GM21381 (cell line): ENCODE results near the gene TUSC2.
"Not testable (repeated sequence)": the region's sequence is repeated elsewhere in the genome, so short reads cannot be mapped to it uniquely, and the experiment has no call there.

Source experiments
- ATAC-seq: cut with Tn5 transposase; IDR thresholded peaks from one replicate; pipeline ENCODE4 v1.9.1; 2021; ENCODE audit warnings: mild to moderate bottlenecking, moderate library complexity; ENCODE audit not compliant: unreplicated experiment

The TUSC2 gene

DNA sequence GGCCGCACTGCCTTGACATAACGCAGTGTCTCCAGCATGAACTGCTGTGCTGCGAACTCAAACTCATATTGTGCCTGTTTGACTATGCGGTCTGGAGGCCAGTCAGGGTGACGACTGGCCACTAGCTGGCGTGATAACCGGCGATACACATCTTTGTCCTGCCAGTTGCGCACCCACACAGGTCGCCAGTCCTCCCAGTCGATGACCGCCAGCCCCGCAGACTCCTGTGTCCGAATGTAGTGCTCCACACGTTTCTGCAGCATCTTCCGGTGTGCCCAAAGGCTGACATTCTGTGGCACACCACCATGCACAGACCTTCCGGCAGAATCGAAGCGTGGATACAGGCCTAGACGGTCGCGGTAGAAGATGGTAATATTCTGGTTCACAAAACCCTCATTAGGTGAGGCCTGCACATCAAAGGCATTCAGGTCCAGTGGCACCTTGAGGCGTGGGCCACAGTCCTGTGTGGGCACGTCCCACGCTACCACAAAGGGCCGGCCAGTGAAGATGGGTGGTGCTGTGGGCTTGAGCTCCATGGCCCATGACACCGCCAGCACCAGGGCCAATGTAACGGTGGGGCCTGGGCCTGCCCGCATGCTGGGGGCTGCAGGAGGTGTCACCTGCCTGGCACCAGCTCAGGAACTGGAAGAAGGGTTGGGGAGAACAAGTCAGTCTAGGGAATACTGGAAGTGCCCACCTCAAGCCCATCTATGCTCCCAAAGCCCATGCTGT is 8.0 kb downstream of the TUSC2 start:
- no peak for ATAC-seq

DNA sequence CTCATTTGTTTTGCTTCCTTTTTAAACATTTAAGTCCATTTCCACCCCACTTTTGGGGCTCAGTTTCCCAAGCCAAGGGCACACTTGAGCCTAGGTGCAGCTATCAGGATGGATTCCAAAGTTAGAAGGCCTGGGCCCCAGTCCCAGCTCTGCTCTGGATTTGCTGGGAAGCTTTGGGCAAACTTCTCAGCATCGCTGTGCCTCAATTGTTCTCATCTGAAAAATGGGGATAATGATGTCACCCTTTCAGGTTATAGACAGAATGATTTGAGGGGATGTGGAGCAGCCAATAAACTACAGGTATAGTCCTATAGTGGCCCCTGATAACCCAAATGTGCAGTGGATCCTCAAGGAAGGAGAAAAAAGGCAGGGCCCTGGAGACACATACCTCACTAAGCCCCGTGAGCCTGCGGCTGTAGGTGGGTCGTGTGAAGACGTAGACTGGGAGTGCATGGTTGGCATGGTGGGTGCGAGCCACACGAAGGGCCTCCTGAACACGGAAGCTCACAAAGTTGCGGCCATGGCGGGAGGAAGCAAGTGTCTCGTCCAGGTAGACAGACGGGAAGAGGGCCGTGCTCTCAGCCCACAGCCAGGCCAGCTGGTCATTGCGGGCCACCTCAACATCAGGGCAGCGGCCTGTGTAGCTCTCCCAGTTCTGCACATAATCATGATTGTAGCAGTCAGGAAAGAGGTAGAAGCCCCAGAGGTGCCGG is 8.7 kb downstream of the TUSC2 start:
- ATAC-seq = no peak

DNA sequence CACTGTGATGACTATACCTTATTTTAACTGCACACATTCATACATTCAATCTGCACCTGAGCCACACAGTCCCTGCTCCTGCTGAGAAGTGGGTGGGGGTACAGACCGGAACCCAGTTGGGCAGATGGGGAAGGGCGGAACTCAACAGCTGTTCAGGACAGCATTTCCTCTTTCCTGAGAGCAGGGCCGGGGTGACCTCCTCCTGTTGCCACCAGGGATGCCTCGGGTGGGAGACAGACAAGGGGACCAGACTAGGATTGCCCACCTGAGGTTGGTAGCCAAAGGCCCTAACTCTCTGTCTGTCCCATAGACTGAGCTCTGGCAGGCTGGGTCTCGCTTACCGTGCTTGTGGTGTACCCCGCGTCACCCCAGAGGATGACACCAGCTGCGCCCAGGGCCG is 9.4 kb downstream of the TUSC2 start:
- ATAC-seq = no peak

DNA sequence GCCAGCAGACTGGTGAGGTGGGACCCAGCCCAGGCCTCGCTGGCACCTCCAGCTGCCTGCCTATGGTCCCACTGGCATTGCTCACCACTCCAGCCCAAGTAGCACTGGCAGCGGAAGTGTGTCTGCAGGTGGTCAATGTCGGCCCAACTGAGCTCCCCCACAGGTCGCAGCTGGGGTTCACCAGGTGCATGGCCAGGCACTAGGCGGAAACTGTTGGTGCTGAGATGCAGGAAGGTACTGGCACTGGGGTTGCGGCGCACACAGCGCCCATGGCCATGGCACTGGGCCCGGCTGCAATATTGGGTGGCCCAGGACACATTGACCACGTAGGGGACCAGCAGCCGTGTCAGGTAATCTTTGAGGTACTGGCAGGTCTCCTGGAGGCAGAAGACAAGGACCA is 9.9 kb downstream of the TUSC2 start:
- ATAC-seq = no peak

DNA sequence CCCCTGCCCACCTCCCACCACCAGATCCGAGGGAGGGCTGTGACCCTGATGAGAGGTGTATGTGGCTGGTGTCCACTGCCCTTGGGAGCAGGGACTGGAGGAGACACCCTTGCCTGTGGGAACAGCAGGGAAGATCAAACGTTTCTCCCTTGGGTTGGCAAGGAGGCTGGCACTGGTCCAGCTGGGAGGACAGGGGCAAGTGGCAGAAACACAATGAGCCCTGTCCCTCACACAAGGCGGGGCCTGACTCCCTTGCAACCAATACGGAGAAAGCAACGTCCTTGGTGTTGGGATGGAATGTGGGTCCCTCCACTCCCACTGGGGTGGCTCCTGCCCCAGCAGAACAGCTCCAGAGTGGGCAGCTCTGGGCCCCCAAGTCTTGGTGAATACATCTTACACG is 10.7 kb downstream of the TUSC2 start:
- ATAC-seq = no peak

DNA sequence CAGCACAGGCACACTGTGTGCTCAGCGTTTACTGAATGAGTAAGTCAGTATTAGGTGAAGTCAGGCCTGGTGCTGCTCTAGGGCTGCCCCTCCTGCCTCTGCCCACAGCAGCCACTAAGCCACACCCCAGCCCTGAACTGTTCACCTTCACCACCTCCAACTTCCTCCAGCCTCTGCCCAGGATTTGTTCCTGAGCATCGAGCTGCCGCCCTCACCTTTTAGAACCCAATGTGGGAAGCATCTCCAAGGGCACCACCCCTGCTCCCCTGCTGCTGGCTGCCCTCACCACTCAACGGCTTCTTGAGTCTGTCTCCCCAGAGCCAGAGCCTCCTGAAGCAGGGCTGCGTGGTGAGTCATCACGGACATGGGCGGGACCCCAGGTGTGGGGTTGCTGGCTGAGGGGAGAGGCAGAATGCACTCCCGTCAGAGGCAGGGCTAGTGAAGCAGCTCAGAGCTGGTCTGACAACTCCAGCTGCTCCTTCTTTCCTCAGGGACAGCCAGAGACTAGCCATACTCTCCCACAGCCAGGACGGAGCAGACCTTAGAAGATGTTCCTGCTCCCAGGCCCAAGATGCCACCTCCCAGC is 11.3 kb downstream of the TUSC2 start:
- ATAC-seq = no peak

DNA sequence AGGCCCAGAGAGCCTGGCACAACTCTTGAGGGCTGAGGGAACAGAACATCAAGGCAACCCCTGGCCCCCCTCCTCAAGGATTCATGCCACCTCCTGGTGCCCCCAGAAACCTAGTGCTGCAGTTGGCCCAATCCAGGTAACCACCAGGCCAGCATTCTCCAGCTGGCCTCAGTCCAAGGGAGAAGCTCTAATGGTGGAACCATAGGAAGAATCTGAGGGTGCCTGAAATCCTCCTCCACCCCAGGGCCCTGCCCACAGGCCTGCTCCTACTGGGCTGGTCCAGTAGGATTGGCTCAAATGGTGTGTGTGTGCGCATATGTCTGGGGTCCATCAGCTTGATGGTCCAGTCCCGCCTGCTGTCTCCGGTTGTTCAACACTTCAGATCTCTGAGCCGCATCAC is 13.2 kb downstream of the TUSC2 start:
- no peak for ATAC-seq

DNA sequence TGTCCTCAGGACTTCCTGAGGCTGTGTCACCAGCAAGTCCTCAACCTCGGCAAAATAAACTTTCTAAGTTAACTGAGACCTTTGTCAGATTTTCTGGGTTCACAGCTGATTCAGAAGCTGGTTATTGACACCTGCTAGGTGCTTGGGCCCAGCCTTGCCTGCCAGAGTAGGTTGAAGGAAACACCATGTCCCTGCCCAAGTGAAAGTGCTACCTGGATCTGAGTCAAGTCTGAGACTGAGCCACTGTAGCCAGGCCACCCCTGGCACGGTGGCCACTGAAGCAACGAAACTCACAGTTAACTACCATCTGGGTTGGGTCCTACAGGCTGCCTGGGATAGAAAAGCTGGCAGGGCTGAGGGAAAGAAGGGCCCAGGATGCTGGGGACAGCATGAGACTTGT is 13.7 kb downstream of the TUSC2 start:
- no peak for ATAC-seq

DNA sequence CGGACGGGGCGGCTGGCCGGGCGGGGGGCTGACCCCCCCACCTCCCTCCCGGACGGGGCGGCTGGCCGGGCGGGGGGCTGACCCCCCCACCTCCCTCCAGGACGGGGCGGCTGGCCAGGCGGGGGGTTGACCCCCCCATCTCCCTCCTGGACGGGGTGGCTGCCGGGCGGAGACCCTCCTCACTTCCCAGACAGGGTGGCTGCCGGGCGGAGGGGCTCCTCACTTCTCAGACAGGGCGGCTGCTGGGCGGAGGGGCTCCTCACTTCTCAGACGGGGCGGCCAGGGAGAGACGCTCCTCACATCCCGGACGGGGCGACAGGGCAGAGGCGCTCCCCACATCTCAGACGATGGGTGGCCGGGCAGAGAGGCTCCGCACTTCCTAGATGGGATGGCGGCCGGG is 16.0 kb downstream of the TUSC2 start:
- ATAC-seq = not testable (repeated sequence)

DNA sequence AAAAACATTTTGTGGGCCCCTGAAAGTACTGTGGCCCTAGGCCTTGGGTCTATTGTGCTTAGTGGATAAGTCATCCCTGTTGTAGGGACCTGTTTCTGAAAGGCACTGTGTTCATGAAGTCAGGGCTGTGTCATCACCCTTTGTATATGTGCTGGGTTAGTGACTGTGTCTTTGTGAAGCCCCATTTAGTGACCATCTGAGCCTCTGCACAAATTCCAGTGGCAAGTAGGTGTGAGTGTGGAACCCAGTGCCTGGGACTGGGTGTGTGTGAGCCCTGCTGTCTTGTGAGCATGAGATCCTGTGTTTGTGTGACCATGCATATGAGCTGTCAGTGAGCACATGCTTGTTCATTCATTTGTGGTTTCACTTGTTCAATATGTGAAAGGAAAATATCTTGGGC is 23.4 kb downstream of the TUSC2 start:
- ATAC-seq = no peak

DNA sequence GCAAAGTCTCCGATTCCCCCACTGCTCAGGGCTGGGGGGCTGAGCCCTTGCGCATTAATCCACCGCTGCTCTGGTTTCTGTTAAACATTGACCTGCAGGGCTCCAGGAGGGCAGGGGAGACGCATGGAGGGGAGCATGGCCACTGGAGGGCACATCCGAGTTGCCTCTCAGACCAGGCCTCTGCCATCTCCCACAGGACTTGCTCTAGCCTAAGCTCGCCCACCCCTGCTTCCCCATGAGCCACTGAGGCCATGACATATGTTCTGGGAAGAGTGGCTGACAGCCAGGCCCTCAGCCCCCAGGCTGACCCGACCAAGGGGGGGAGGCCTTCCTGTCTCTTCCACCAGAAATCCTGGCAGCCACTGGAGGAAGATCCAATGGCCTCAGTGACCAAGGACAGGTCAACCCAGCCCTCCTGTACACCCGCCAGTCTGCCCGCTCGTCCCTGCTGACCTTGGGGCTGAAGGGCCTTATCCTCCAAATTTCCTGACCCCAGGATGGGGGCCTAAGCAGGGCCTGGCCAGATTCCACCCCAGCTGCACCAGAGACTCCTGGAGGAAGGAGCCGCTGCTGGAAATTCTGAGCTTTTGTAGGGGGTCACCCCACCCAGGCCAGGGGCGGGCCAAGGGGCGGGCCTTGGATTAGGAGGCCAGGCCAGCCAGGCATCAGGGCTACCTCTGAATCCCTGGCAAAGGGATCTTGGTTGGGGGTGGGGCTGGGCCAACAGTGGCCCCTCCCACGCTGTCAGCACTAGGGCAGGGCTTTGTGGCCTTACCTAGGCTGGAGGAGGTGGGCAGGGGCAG is 24.8 kb downstream of the TUSC2 start, which contains the start of gene HYAL1:
Gene HYAL1 (minus strand): TSS at position 562 of the 803 bp plus-strand sequence. CDS start 618 bp downstream, outside the sequence.
- ATAC-seq = no peak

DNA sequence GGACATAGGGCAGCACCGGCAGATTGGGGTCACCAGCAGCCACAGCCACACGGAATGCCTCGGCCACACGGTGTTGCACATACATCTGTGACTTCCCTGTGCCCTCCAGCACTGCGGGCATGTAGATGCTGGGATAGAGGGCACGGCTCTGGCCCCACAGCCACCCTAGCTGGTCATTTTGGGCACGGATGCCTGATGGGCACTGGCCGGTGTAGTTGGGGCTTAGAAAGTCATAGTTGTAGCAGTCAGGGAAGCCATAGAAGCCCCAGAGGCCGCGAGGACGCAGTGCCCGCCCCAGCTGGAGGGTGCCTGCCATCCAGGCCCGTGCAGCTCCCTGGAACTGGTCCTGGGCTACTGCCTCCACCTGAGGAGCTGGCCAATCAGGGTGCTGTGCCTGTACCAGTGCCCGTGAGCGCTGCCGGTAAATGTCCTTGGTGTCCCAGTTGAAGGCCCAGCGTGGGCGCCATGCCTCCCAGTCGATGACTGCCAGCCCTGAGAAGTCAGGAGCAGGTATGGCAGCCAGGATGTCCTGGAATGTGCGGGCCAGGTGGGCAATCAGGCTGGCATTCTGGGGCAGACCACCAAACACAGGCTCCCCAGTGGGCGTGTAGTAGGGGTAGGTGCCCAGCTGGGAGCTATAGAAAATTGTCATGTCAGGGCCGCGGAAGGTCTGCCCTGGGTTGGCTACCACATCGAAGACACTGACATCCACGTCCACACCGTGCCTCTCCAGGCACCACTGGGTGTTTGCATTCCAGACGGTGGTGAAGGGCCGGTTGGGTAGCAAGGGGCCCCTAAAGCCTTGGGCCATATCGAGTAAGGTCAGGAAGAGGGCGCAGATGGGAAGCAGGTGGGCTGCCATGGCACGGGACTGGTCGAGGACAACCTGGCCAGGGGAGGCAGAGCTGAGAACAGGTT is 25.7 kb downstream of the TUSC2 start:
- no peak for ATAC-seq

DNA sequence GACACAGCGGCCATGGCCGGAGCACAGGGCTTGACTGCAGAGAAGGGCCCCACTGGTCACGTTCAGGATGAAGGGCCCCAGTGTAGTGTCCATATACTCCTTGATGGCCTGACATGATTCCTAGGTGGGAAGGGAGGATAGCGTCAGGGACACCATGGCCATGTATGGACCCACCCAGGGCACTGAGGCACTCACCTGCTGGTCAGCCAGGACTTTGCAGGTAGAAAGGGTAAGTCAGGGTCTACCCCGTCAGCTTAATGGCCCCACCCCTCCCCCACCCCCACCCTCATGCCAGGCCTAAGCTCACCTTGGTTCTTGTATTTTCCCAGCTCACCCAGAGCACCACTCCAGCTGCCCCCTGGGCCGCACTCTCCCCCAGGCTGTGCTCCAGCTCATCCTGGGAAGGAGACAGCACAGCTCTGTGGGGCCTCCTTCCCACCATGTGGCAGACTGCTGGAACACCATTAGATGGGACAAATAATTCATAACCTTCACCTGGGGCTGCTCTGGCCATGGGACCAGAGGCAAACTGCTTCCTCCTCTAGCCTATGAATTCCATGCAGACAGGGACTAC is 27.3 kb downstream of the TUSC2 start:
- no peak for ATAC-seq

DNA sequence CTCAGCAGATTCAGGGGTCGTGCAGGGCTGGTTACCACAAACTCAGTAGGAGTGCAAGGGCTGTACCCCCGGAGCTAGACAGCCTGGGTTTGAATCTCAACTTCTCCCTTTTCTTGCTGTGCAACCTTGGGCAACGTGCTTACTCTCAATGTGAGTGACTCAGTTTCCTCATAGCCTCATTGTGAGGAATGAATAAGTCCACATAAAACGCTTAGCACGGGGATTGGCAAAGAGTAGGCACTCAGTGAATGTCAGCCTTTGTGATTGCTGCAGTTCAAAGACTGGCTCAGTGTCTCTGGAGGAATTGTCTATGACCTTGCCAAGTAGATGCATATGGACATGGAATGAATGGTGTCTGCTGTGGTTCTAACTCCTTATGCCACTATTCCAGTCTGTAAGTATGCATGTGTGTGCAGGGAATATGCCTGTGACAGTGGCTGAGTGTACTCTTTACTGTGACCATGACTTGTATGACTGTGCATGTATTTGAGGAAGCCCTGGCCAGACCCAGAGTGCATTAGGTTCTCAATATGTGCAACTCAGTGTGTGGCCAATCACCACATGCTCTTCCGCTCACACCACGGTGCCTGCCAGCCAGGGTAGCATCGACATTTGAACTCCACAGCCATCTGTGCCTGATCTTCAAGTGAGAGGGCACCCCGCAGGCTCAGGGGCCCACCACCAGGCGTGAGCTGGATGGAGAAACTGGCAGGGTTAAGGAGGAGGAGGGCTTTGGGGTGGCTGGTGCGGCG is 27.9 kb downstream of the TUSC2 start:
- ATAC-seq = no peak

DNA sequence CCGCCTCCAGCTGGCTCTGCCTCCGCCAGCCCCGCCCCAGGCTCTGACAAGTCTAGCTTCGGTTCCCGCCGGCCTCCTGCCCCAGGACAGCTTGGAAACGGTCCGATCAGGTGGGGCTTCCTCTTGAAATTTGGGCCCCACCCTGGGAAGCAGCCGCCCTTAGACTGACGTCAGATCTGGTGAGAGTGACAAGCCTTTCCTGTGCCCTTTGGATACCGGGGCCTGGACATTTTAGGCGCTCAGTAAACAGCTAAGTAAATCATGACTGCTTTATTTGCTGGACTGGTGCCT is 28.4 kb downstream of the TUSC2 start:
- ATAC-seq = peak; percentile 3

DNA sequence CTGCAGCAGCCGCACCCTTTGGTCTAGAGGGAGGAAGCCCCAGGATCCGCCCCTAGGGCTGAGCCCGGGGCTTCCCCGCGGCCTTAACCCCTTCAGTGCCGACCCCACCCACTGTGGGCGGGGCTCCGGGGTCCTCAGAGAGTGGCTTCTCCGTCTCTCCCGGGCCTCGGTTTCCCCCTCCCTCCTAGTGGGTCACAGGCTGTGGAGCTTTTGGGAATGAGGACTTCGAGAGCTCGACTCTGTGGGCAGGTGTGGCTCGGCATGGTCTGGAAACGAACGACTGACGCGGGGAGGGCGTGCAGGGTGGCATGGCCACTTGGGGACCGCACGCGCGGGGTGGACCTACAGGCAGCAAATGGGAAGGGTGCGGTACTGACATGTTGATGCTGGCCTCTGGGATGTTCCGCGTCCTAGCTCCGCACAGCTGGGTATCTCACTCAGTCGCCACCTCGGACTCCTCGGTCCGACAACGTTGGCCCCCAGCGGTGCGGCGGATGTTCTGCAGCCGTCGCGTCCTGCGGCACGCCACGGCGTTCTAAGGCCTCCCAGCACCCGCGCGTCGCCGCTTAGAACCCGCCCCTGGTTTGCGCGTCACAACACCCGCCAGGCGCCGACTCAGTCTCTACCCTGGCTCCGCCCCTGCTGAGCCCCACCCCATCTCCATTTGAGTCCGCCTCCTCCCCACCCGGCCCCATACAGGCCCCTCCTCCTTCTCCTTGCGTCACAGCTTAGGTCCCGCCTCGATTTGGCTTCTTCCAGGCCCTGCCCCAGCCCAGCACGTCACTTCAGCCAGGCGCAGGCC is 29.0 kb downstream of the TUSC2 start, which contains the start of the genes HYAL3 and NAA80:
Gene HYAL3 (minus strand): TSS at position 570 of the 802 bp plus-strand sequence. CDS start 3,803 bp downstream, outside the sequence.
Gene NAA80 (minus strand): TSS at position 570 of the 802 bp plus-strand sequence. CDS start 1,942 bp downstream, outside the sequence.
- ATAC-seq = peak; percentile 81

DNA sequence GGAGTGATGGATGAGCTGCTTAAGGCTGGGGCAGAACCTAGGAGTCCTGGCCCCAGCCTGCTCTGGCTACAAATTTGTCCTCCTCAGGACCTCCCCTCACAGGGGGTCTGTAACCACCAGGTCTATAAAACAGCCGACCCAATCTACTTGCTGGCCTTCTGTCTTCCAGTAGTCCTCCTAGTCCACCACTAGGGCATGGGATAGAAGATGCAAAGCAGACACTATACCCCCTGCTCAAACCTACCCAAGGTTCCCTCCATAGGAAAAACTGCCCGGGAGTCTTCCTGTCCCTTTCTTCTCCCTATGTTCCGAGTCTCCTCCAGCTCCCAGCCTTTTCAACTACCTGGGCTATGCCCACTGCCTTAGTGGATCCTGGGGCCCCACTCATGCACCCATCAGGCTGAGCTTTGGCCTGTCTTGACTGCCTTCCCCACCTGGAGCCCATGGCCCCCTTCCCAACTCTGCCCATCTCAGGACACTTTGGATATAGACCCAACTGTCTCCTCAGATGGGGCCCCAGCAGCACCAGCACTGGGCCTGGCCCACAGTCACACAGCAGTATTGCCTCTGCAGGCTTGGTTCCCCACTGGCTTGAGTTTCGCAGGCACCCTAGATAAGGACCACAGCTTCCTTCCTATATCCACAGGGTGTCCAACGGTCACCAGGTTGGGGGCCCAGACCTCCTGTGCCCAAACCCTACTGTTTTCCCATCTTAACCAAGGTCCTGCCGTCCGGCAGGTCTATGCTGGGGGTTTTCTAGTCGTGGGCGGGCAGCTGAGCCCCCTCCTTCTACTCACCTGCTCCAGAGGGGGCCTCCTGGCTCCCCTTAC is 29.9 kb downstream of the TUSC2 start:
- no peak for ATAC-seq
